ENCODE results near the gene DENND11. TPM values are rescaled to one million over a fixed set of nuclear protein-coding genes. Genes with fewer than 3 reads are reported as not detected.
A peak's percentile ranks its signal among the peaks of the same experiment; 100 is the strongest.
"Not testable (repeated sequence)": the region's sequence is repeated elsewhere in the genome, so short reads cannot be mapped to it uniquely, and the experiment has no call there.

The DENND11 gene
- total RNA-seq, 1 donor from 2014 or later, result 17.3 TPM

DNA sequence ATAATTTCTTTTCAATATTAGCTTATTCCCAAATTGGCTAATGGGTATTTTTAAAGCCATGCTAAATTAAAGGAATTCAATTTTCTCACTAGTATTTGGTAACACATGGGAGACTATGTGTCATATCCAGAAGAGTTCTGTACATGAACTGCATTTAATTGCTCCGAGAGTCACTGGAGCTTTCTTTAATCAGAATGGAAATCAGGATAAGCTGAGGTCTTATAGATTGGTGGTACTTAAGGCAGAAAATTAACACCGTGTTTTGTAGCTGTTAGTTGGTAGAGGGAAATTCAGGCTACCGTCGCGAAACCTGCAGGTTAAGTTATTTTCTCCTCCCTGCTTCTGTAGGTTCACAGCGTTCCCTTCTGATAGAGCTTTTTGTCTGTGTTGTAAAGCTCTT is 6.4 kb upstream of the DENND11 start, which contains the start of gene WEE2:
Gene WEE2, plus strand, starts transcription at position 3 of the 400 bp plus-strand sequence. CDS start 406 bp downstream, outside the sequence.
- no peak for DNase-seq (ENCODE audit: low spot score)

DNA sequence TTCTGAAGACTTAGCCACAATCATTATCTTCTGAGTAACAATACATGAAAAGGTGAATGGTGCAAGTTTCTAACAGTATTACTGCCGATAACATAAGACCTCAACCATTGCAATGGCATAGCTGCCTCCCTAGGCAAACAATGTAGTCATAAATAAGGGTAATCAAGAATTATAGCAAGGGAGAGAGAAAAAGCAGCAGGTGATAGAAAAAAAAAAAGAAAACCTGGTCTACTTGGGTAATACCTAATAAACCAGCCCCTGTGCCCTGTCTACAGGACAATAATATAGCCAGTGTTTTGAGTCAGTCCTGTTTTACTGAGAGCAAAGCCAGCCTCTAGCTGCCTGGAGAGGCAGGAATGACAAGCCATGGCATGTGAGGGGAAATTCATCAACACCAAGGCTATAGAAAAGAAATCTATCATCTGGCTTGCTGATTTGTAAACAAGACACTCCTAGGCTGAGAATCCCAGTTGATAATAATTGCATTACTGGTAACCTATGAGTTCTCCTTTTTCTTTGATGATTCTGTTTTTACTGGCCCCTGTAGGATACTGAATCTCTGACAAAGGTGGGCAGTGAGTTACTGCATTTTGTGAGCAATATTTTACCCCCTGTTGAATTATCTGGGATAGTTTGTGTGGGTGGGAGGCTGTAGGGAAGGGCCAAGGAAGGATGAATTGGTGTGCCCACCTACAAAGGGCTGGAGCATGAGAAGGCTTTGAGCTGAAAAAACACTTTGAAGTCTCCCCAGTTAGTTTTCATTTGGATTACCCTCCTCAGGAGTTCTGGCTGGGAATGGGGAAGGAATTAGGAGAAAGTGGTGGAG is 4.5 kb upstream of the DENND11 start:
- no peak for DNase-seq (ENCODE audit: low spot score)

DNA sequence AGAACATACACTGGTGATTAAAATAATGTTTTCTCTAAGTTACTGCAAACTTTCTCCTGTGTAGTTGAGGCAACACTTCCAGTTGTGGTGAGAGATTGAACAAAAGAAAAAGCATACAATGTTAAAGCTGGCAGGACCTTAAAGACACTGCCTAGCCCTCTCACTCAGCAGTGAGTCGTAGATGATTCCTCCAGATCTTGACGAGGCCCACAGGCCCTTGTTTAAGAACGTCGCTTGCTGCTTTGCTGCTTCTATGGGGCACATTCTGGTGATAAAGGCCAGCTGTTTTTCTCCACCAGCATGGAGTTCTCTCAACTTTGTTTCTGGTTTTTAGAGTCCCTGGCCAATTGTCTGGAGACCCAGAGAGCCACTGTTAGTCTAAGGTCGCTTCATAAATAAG is 2.8 kb upstream of the DENND11 start:
- DNase-seq (ENCODE audit: low spot score), result no peak

DNA sequence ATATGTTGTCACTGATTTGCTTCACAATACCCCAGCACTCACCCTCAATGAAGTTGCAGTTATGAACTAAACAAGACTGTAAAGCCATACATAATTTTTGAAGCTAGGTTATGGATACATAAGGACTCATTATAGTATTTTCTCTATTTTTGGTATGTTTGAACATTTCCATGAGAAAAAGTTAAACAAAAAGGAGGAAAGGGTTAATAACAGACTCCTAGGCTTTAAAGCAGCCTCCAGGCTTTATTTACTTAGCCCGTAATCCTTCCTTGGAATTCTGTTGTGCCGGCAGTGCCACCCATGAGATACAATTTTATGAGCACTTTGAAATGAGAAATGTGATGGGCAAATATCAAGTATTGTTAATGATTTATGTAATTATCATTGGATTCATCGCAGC is 2.1 kb upstream of the DENND11 start:
- DNase-seq (ENCODE audit: low spot score), result no peak

DNA sequence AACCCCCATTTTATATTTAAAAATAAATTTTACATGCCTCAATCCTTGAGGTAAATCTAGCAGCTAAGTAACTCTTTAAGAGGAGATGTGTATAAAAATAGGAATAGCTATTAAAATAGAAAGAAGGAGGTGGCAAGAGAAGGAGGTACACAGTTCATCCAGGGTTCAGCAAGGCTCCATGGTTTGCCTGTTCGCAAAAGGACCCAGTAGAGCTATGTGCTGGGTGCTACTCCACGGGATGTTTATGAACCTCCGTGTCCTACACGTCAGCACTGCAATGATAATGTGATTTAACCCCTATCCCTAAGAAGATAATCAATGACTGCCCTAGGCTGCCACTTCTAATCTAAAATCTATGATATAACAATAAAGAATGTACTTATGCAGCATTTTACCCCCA is 926 bp upstream of the DENND11 start:
- no peak for DNase-seq (ENCODE audit: low spot score)

DNA sequence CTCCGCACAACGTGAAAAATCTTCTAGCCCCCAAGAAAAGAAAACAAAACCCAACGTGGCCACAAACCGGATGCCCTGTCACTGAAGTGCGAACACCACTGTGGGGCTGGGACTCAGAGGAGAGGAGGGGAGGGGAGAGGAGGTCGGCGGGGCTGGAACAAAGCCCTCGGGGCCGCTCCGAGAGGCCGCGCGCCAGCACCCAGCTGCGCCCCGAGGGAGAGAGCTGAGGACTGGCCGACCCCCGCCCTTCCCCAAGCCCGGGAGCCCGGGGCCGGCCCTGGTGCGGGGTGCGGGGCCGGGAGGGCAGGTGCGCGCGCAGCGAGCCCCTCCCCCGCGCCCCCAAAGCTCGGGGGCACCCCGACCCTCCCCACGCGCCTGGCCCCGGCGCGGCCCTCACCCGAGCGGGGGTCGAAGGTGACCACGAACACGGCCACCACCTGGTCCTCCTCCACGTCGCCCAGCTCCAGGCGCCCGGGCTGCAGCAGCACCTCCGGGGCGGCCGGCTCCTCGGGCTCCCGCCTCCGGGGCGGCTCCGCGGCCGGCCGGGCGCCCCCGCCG is 398 bp downstream of the DENND11 start:
- DNase-seq (ENCODE audit: low spot score), result peak; percentile 43

DNA sequence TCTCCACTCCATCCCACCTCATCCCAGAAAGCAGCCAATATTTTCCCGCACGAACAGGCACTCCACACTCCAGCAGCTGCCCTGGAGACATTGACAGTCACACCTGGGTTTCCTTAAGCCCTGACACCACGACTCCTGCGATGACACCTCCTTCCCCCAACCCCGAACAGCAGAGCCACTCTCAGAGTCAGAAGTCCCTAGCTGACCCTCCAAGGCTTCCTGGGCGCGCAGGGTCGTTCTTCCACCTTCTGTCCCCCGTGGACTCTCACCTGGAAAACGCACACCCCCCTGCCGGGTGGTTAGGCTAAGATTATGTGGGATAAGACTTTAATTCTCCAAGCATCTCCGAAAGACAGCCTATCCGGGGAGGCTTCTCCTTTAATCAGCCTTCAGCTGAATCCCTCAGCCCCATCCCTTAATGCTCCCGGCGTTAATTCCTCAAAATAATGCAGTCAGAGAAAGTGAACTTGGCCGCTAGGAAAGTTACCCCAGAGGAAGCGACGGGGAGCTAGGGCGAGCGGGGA is 1.1 kb downstream of the DENND11 start:
- DNase-seq (ENCODE audit: low spot score), result peak; percentile 8

DNA sequence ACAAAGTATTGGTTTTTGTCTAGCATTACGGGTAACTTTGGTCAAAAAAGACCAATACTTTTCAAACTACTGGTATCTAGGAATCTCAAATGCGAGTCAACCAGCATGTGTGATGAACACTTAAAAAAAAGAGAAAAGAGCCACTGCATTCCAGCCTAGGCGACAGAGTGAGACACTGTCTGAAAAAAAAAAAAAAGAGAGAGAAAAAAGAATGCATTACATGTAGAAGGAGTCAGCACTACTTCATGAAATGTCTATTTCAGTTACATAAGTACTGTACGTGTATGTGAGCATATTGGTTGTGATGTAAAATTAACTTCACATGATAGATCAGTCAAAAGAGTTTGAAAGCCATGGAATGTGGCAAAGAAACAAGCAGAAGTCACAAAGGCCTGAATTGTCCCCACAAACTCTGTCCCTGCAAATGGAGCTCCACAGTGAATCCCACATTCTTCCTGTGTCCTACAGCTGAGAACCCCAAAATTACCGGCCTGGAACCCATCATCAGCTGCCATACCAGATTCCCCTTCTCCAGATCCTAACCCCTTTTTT is 1.6 kb downstream of the DENND11 start:
- no peak for DNase-seq (ENCODE audit: low spot score)

DNA sequence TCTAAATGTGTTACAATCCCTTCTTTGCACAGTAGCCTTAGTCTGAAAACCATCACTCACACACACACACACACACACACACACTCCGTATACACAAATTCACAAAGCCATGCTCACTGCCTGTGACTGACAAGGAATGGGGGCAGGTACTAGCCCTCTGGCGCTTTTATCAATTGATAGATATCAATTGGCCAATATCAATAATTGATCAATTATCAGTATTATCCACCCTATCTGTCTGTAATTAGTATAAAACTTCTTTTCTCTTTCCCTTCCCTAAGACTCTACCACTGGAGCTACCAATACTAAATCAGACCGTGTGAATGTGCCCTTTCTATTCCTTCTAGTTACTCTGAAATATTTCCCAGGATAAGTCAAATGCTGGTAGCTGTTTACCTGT is 2.1 kb downstream of the DENND11 start:
- no peak for DNase-seq (ENCODE audit: low spot score)

DNA sequence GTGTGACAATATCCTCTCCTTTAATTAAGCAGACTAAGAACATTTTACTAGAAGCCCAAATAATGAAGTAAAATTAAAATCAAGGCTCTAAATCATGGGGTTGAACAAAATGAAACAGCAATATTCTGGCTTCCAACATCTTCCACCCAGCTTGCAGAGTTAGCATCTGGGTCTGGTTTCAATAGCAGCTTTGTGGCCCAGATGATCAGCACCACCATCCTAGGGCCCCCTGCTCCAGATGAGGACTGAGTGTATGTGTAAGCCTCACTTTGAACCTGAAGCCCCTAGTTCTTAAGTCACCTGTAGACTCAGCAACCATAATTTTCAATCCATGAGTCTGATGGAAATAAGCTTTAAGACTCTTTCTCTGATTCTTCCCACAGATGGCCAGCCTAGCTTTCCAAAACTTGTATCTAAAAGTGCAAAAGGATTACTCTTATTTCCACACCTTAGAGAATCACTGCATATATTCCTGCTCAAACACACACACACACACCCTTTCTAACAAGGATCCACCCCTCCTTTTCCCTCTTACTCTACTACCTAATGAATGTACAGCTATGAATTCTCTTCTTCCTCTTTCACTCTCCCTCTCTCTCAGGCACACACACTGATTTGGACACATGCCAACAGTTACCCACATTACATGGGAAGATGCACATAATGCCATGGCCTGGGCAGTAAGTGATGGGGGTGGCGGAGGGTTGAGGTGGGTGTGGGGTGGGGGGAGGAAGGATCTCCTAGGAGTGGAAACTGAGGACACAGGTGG is 3.5 kb downstream of the DENND11 start:
- DNase-seq (ENCODE audit: low spot score), result no peak

DNA sequence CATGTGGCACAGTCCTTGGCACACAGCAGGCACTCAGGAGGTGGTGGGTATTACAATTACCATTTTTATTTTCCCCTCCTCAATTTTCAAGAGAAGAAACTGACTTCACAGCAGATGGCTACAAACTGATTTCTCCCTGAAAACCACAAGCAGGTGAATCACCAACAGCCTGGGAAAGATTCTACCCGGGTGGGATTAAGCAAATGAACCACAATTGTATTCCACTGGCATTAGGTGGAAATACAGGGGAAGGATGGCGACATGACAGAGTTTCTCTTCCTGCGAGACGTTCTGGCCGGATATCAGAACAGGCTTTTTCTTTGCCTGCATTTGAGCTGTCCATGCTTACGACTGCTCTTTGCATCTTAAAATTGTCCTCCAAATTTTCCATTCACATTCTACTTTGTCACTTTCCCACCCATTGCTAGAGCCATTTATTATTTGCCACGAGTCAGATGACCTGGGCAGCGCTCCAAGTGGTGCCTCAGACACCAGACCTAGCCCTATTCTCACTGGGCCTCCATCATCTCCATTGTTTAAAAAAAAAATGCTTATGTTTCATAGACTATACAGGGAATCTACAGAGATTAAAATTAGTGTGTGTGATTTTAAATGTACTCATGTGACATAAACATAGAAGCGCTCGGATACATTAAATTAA is 4.6 kb downstream of the DENND11 start:
- DNase-seq (ENCODE audit: low spot score), result no peak

DNA sequence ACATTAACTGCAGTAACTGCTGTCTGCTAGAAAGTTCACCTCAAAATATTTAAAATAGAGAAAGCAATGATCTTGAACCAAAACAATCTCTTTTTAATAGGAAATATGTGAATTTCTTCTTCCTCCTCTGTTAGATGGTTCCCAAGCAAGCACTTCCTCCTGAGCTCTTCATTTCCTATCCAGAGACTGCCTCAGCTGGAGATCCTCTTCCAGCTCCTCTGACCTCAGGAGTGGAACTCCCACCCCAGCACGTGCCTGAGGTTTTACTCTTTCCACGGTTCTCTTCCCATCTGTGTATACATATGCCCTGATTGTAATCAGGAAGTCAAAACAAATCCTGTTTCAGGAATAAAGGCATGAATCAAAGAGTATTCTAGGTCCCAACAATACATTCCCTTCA is 5.6 kb downstream of the DENND11 start:
- DNase-seq (ENCODE audit: low spot score), result no peak

DNA sequence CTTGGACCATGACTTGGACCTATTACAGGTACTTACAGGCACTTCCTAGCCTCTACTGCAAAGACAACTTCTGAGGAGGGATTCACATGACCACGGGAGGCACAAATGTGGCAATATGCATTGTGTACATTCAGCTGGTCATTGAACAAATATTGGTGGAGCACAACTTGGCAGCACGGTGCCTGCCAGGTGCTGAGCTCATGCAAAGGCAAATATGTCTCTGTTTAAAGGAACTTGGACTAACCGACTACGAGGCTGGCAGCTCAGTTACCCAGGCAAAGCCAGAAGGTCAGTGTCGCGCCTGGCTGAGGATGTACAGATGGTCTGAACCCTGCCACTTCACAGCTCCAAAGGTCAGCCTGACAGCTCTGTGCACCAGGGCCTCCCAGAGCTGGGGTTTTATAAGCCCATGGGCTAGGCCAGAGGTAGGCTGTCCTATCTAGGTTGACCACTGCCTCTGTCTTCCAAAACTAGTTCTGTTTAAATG is 6.1 kb downstream of the DENND11 start:
- DNase-seq (ENCODE audit: low spot score), result no peak

DNA sequence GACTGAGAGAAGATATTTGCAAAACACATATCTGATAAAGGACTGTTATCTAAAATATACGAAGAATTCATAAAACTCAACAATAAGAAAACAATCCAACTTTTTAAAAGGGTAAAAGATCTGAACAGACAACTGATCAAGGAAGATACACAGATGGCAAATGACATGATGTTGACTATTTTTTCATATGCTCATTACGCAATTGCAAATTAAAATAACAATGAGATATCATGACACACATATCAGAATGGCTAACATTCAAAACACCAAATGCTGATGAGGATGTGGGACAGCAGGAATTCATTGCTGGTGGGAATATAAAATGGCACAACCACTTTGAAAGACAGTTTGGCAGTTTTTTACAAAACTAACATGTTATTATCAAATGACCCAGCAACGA is 8.9 kb downstream of the DENND11 start:
- DNase-seq (ENCODE audit: low spot score), result no peak

DNA sequence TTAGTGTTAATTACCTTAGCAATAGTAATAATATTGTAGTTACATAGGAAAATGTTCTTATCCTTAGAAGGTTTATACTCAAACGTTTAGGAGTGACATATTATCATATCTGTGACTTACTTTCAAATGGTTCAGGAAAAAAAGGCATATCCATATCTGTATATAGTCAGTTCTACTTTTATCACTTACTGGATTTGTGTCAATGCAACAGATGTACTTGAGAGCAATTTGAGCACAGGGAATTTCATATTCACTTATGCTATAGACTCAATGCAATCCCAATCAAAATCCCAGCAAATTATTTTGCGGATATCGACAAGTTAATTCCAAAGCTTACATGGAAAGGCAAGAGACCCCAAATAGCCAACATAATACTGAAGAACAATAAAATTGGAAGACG is 10.0 kb downstream of the DENND11 start:
- no peak for DNase-seq (ENCODE audit: low spot score)

DNA sequence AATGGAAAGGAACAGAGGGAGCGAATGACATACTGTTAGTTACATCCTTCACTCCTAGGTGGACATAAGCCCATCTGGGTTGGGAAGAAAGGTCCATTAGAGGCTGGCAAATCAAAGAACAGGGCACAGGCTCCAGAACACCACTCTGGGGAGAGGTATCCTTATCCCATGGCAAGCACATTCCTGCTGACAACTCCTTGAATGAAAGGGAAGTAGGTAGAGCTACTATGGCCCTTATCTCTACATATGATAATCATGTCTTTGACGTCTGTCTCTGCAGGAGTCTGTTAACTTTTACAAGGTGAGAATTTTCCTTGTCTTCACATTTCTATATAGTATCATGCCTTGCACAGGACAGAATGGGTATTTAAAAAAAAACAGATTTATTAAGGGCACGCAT is 10.4 kb downstream of the DENND11 start:
- DNase-seq (ENCODE audit: low spot score), result no peak

DNA sequence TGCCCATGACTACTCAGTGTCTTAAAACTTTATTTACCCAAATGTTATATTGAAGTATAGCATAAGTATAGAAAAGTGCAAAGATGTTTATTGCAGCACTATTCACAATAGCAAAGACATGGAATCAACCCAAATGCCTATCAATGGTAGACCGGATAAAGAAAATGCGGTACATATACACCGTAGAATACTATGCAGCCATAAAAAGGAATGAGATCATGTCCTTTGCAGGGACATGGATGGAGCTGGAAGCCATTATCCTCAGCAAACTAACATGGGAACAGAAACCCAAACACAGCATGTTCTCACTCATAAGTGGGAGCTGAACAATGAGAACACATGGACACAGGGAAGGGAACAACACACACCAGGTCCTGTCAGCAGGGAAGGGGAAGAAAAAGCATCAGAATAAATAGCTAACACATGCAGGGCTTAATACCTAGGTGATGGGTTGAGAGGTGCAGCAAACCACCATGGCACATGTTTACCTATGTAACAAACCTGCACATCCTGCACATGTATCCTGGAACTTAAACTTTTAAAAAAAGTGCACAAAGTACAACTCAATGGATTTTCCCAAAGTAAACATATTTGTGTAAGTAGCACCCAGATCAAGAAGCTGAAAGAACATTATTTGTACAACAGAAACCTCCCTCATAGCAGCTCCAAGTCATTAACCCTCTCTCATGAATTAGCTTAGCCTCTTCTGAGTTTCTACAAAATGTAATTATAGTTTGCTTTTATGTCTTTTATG is 12.7 kb downstream of the DENND11 start:
- not testable (repeated sequence) for DNase-seq (ENCODE audit: low spot score)

DNA sequence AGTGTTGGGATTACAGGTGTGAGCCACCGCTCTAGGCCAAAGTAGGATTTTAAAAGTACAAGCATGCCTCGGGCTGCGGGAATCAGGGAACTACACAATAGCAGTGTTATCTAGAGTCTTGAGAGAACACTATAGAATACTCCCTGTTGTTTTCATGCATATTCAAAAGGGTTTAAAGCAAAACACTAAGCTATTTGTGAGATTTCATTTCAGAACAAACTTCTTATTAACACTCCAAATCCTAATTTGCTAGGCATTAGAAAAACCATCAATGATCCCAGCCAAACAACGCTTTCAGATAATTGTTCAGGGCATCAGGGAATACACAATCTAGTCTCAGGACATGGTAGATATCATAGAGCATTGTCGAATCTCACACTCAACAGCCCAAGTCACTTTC is 13.9 kb downstream of the DENND11 start:
- no peak for DNase-seq (ENCODE audit: low spot score)

DNA sequence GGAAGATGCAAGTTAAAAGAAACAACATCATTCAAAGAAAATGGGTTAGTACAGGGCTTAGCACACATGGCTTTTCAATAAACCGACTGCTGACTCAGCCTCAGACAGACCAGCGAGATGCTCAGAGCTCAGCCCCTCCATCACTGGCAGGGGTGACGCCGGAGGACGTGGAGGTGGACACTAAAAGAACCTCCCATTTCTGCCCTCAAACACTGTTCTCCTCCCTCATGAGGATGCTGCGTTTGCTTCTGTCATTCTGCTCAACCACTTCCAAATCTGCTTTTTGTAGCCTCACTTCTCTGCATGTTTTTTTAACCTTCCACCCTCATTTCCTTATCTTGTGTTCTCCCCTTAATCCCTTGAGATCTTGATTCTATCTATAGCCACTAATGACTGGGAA is 15.3 kb downstream of the DENND11 start:
- no peak for DNase-seq (ENCODE audit: low spot score)

DNA sequence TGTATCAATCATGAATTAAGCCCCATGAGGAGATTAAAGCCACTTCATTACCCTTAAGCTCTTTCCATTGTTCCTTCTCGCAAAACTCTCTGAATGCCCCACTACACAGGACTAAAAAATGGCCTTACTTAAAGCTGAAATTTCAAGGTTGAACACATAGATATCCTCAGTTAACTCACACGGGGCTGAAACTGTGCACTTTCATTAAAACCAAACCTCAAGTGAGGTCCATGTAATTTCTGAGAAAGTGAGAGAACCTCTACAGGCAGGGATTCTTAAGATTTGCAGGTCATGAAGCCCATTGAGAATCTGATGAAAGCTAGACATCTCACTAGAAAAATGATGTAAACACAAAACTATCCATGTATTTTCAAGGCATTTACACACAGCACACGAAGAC is 15.9 kb downstream of the DENND11 start:
- no peak for DNase-seq (ENCODE audit: low spot score)

Measured in umbilical cord (tissue), 2 donors.